NK-92 treated with Interleukin-12 subunit alpha and Interleukin-12 subunit beta, amount 100 ng/mL, for 24 hours (cell line): ENCODE data around the gene NTRK2.

Experiments used
- DNase-seq: peaks from one replicate; lab custom pipeline; 2025; lab: John Stamatoyannopoulos, UW

NTRK2 gene

GRCh38 chr9:84736081-84736480, 66.6 kb downstream of the NTRK2 start:
- DNase-seq, result no peak

- DNase-seq, result no peak
These were observed 67.0 kb downstream of the NTRK2 start for GRCh38 chr9:84736536-84736935.

DNA sequence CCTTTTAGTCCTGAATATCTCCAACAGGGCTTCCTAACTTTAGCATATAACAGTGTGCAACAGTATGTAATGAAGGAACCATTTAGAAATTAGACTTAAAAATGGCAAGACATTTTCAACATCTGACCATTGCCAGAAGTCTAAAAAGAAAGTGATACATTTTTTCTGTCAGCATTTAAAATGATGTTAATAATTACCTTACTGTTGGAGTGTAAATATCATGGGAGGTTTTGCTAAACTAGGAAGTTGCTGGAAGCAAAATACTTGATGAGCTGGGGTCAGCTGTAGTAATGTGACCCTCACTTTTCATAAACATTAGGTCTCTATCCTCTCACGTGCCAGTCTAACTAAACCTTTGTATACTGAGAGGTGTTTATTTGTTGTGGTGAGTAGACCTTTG, 68.8 kb downstream of the NTRK2 start:
- DNase-seq, result no peak

- no peak for DNase-seq
These were observed 72.7 kb downstream of the NTRK2 start for GRCh38 chr9:84742261-84742660.

GRCh38 chr9:84744195-84744594, 74.7 kb downstream of the NTRK2 start:
- DNase-seq, result no peak

- DNase-seq, result no peak
These were observed 75.2 kb downstream of the NTRK2 start for GRCh38 chr9:84744726-84745125.

DNA sequence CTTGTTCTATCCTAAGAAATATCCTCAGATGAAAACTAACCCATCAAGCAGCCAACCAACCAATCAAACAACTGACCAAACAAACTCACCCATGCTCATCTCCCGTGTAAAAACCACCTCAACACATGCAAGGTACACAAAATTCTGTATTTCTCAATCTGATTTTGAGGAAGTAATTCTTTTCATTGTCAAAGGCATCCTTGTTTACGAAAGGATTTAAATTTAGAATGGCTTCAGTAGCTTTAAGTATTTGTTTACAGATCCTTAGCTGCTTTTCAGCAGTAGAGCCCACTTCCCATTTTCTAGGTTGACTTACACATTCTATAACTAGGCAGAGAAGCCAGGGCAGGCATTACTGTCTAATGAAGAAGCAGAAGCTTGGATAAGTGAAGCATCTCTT, 78.6 kb downstream of the NTRK2 start:
- DNase-seq, result no peak

DNA sequence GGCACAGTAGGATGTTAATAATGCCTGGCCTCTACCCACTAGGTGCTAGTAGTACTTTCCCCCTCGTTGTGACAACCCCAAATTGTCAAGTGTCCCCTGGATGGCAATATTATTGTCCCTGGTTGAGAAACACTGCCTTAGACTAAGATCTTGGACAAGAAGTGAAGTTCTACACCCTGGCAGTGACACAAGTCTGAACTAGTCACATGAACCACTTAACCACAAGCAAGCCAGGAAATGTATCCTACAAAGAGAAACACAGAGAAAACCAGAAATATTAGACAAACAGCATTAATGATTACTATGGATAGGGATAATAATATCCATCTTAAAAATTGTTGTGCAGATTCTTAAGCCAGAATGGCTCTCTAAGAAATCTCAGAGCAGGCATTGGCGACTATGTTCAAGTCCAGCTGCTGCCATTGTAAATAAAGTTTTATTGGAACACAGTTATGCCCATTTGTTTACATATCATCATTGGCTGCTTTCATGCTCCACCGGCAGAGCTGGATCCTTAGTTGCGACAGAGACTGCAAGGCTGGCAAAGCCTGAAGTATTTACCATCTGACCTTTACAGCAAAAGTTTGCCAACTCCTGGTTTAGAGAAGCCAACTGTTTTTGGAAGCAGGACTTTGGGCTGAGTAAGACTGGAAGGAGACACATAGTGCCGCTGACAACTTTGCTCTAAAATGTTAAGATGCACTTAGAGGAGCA, 80.8 kb downstream of the NTRK2 start:
- no peak for DNase-seq

DNA sequence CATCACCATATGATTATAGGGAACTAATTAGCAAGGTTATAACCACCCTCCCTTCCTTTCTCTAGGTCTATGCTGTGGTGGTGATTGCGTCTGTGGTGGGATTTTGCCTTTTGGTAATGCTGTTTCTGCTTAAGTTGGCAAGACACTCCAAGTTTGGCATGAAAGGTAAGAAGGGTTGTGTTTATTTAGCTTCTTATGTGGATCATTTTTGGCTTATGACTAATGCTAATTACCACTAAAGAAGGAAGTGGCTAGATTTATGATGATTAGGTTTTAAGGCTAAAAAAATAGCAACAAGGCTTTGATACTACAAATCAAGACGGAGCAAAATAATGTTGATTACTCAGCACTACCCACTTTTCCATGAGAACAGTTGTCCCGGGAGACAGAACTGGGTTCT, 82.4 kb downstream of the NTRK2 start:
- no peak for DNase-seq

GRCh38 chr9:84754461-84754860, 84.9 kb downstream of the NTRK2 start:
- DNase-seq, result no peak

DNA sequence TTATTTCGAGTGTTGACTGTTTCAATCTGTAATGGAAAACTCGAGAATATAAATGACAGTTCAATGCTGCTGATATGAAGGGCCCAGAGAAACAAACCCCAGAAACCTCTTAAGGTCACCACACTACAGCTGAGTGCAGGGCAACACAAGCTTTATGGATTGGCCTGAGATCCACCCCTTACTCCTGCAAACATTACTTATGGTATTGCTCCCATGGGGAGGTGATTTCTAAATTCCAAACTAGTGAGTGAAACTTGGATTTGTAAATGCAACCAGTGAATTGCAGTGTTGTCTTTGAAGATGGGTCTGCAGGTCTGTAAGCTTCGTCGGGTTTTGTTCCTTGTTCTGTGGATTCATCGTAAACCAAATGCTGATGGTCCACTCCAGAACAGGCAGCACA, 85.4 kb downstream of the NTRK2 start:
- DNase-seq, result no peak

DNA sequence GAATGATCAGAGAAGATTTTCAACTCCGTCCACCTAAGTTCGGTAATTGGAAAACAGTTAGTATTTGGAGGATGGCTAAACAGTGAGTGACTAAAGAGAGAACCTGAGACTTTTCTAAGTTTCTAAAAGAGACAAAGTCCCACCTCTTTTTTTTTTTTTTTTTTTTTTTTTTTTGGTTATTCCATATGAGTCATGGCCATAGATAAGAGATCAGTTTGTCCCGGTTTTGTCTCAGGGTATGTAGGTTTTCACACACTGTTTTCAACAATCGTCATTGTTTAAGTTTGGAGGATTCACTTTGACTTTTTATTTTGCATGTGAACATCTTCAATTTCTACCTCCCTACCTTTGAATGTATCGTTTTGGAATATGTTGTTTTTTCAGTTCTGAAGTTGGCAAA, 85.9 kb downstream of the NTRK2 start:
- DNase-seq, result no peak

GRCh38 chr9:84756171-84756570, 86.6 kb downstream of the NTRK2 start:
- DNase-seq, result no peak

GRCh38 chr9:84756731-84757130, 87.2 kb downstream of the NTRK2 start:
- DNase-seq, result no peak

DNA sequence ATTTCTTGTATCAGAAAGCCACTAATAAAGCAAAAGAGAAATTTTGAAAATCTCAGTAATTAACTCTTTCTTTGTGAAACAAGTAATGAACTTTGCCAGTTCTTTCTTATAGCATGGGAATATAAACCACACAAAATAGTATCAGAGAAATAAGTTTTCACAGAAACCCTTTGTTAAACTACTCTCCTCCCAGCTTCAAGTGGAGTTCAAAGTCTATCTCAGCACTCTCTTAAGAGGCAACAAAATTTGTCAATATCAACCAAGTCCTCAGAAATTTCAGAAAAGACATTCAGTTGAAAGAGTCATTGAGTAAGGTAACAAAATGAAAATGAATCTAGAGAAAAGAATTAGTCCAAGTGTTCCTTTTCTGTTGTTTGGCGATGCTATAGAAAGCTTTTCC, 89.3 kb downstream of the NTRK2 start:
- DNase-seq, result no peak

DNA sequence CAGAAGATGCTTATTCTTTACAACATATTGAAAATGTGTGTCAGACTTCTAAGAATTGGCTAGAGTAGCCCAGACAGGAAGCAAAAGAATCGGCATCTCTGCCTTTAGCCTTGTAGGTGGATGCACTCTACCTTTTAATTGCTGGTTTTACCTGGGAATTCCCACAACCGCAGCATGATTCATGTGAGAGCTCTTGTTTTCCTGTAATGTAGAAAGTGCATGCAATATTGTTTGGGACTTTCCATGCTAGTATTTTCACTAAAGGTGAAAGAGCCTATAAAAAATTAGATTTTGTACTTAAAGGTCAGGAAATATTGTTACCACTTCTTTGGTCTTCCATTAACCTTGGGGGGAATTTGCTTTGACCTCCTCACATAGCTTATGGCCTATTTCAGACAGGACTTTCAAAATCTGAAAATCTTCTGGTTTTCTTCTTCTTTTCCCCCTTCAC, 89.8 kb downstream of the NTRK2 start:
- DNase-seq, result peak; percentile 9

- DNase-seq, result no peak
These were observed 90.3 kb downstream of the NTRK2 start for GRCh38 chr9:84759804-84760203.

DNA sequence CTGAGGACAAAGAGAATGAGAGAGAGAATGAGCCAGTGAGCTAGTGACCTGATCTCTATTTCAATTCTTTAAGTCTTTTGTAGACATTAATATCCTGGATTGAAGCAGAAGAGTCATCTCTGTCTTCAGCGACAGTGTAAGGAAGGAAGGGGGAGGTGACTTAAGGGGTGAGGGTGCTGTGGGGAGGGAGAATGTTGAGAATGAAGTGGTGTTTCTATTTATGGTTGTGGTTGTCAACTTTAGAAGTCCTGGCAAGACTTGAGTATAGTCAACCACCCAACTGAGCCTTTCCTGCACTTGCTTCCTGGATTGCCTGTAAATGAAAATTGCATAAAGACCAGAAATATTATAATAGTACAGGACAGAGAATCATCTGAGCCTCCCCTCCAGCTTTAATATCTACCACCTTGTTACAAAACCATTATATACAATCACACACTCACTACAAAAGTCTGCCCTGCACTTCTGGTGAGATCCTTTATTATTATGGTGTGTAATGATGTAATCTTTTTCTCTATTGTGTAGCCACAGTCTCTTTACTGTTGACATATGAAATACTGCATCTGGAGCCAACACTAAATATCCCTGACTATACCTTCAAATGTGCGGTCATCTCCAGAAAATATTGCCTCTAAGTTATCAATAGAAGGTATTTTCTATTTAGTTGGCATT, 91.7 kb downstream of the NTRK2 start:
- peak; percentile 21 for DNase-seq

DNA sequence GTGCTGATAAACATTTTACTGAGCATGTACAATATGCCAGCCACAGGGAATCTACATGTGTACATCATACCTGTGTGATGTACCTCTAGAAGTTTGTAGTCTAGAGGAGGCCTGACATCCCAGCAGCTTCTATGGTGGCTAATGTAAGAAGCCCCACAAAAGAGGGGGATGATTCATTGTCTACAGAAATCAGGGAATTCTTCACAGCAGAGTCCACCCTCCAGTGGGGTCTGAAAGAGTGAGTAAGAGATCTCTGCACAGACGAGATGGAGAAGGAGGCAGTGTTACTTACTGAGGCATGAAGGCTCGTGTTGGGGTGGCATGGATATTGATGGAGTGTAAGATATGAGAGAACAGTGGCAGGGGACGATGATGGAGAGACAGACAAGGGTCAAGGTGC, 103.0 kb downstream of the NTRK2 start:
- DNase-seq, result no peak

DNA sequence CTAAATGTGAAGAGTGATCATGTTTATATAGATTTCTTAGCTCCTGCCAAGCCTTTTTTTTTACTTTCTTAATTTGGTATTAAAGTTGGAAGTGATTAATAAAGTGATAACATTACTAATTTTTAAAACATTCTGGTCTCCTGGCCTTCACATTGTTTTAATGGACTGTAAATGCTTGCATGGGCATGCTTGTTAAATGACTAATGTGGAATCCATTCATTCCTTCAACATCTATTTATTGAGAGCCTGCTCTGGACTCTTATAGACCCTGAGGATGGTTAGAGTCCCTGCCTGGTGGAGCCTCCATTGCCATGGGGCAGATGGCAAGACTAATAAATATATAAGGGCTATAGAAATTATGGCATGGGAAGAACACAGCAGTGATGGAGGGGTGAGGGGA, 103.5 kb downstream of the NTRK2 start:
- no peak for DNase-seq

DNA sequence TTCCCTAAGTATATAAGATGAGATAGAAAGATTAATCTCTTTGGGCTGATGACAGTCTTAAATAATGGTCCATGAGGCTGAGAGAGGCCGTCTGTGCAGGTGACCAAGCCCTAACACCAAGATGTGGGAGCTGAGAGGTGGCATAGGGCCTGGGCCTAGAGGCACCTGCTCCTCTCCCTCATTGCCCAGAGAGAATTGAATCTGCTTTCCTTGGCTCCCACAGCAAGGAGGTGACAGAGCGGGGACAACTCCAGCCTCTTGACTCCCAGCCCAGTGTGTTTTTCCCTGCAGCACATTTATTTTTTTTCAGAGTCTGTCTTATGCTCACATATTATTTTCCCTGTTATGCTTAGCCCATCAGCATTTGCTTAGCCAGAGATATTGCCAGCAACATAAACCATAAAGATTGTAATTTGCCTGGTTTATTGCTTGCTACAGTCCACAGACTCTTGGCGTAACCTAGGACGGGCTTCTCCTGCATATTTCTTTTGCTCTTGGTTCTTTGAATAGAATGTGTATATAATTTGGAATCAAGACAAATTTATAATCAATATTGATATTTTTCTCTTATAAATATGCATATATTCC, 105.6 kb downstream of the NTRK2 start:
- no peak for DNase-seq

- no peak for DNase-seq
These were observed 109.0 kb downstream of the NTRK2 start for GRCh38 chr9:84778570-84778969.

DNA sequence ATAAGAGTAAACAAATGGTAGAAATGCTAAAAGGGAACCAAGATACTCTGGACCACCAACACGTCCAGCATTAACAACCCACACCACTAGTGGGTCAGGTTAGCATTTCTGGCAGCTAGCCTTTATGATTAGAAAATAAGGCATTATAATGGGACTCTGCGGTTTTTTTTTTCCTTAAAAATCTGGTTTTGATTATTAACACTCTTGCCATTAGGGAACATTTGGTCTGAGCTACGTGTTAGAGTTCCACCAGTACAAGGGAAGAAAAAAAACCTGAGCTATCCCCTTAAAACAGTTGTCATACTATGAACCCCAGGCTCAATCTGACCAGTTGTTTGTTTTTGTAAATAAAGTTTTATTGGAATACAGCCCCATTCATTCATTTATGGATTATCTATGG, 110.4 kb downstream of the NTRK2 start:
- no peak for DNase-seq

DNA sequence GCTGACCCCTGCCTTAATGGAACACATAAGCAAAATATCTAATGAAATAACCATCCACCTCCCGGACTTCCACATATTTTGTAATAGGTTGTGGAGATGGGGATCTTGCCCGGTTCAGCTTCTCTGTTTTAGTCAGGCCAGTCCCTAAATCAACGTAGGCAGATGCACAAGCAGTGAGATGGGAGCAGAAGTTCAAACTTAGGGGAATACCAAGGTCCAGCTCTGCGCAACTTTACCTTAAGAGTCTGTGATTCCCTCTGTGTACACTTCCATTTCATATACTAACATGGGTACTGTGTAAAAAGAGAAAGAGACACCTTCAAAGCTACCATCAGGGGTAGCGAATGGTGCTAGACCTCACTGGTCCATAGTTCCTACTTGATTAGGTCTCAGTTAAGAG, 110.9 kb downstream of the NTRK2 start:
- DNase-seq, result no peak
